Fibroblast of lung (primary cell): ENCODE results near the gene PUS1.

Experiments
- EZH2 ChIP-seq: IDR thresholded peaks from 2 replicates; pipeline ENCODE4 v1.5.1; 2012; ENCODE audit warnings: low read length, control low read depth, mild to moderate bottlenecking; ENCODE audit errors: missing control alignments
- TF ChIP-seq, protein P1 (sequence below), 2 donors: IDR thresholded peaks in 1 of 2; conservative IDR thresholded peaks in 1 of 2; 1 replicate in 1 of 2; 2 replicates in 1 of 2; pipeline ENCODE4 v1.5.1; 2011 to 2012; ENCODE audit warnings: low read length in 2 of 2, control low read depth in 1 of 2, inconsistent platforms in 1 of 2, low read depth in 1 of 2, mild to moderate bottlenecking in 1 of 2

DNA sequence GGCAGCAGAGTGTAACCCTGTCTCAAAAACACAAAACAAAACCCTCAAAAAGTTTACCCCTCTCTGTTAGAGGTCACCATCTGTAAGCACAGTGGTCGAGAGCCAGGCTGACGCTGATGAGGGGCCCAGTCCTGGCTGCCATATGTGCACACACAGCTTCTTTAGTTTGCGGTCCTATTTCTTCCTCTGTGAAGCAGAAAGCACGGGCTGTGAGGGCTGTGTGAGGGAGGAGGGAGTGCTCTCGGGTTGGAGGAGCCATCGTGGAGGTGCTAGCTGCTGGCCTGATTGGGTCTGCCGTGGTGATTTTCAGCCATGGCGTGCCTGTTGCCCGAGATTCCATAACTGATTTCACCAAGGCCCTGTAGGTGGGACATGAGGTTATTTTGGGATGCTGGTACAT lies 31.2 kb upstream of the PUS1 start:
- TF ChIP-seq, protein P1, sequence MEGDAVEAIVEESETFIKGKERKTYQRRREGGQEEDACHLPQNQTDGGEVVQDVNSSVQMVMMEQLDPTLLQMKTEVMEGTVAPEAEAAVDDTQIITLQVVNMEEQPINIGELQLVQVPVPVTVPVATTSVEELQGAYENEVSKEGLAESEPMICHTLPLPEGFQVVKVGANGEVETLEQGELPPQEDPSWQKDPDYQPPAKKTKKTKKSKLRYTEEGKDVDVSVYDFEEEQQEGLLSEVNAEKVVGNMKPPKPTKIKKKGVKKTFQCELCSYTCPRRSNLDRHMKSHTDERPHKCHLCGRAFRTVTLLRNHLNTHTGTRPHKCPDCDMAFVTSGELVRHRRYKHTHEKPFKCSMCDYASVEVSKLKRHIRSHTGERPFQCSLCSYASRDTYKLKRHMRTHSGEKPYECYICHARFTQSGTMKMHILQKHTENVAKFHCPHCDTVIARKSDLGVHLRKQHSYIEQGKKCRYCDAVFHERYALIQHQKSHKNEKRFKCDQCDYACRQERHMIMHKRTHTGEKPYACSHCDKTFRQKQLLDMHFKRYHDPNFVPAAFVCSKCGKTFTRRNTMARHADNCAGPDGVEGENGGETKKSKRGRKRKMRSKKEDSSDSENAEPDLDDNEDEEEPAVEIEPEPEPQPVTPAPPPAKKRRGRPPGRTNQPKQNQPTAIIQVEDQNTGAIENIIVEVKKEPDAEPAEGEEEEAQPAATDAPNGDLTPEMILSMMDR (conservative IDR thresholded peaks at IDR 0.05 in 1 of 2, IDR thresholded peaks at IDR 0.05 in 1 of 2; ENCODE audit: low read depth in 1 of 2, low read length in 2 of 2): no peak
- no peak for TF ChIP-seq EZH2
